Measurements from ENCODE around the gene MCTP2. TPM values are rescaled to one million over a fixed set of nuclear protein-coding genes. Genes with fewer than 3 reads are reported as not detected.

The MCTP2 gene
- total RNA-seq, 5 donors from 2014 or later (not counting 1 experiment from before 2014, with no cell fraction given), result 16.0 to 31.3 (median 22.4) TPM

DNA sequence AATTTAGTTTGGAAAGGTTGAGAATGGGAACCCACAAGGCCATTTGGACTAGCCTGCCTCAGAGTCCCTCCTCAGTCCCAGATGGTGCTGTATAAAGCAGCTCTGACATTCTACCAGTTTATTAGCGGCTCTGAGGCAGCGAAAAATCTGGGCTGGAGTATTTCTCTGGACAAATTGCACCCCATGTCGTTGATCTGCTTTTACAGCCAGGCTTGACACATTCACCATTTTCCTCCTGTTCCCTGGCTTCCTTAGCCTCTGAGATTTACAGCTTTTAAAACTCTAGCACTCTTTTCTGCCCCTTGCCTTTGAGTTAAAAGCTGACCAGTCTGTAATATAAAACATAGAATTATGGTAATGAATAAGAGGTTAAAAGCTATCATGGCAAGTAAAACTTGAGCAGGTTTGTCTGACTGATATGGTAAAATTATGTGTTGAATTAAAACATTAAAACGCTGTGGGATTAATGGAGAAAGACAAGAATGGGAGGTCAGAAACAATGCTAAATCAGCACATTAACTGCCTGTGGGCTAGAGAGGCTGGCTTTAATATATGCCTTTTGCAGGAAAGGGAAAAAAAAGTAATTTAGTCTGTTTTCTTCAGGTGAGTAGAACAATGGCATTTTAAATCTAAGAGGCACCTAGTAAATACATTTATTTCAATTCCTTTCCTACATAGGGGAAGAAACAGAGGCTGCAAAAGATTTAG, 131.2 kb downstream of the MCTP2 start:
- Mint-ChIP-seq H3K27ac (no peak overlapping the region), H3K27me3 (no peaks in the 10 kb centered on the region), H3K4me3 (no peak overlapping the region), H3K36me3 (peaks cover 39% of the 10 kb centered on the region), H3K9me3 (no peaks in the 10 kb centered on the region), H3K4me1 (no peaks in the 10 kb centered on the region)
- ChIA-PET POLR2A (interaction anchor here in 1 of 2 donors (0.5 kb wide), 1 partner anchor 68 kb away, joined by 8 read pairs; no protein-coding TSS in a partner anchor), CTCF (interaction anchor here in 1 of 2 donors (1.2 kb wide), 1 partner anchor 39 kb away, joined by 3 read pairs; no protein-coding TSS in a partner anchor)
- Histone ChIP-seq H3K27ac (ENCODE audit: low read length) (no peak overlapping the region), H3K27me3 (replicated peaks in 1 of 2; ENCODE audit: control insufficient read depth in 2 of 2, extremely low read depth in 1 of 2, insufficient read depth in 2 of 2, low read length in 1 of 2) (no peaks in the 10 kb centered on the region), H3K9me3 (no peaks in the 10 kb centered on the region), H3K4me3 (ENCODE audit: control insufficient read depth in 1 of 2, extremely low read depth in 1 of 2, low read length in 1 of 2) (no peak overlapping the region), H3K36me3 (ENCODE audit: control insufficient read depth in 2 of 2, extremely low read depth in 1 of 2, insufficient read depth in 1 of 2, low read length in 1 of 2) (peaks cover 0 to 5% of the 10 kb centered on the region in 2 donors), H3K4me1 (ENCODE audit: control insufficient read depth in 1 of 2, extremely low read depth in 1 of 2, insufficient read depth in 2 of 2, low read length in 2 of 2) (no peaks in the 10 kb centered on the region)
- no peak for DNase-seq
- 96% methylated on average over 3 of the region's 4 CpGs for WGBS (ENCODE audit: insufficient coverage)
- ATAC-seq (replicated peaks in 1 of 4), result no peak

GRCh38 chr15:94363382-94363781, 132.0 kb downstream of the MCTP2 start:
- H3K4me1 ChIP-seq (ENCODE audit: control insufficient read depth in 1 of 2, extremely low read depth in 1 of 2, insufficient read depth in 2 of 2, low read length in 2 of 2), result no peaks in the 10 kb centered on the region
- peaks cover 0 to 12% of the 10 kb centered on the region in 2 donors for H3K36me3 ChIP-seq (ENCODE audit: control insufficient read depth in 2 of 2, extremely low read depth in 1 of 2, insufficient read depth in 1 of 2, low read length in 1 of 2)
- POLR2A ChIA-PET, result no interaction called here
- no peak overlapping the region for H3K4me3 Mint-ChIP-seq
- H3K36me3 Mint-ChIP-seq, result peaks cover 41% of the 10 kb centered on the region
- H3K4me1 Mint-ChIP-seq, result no peaks in the 10 kb centered on the region
- CTCF ChIA-PET, result no interaction called here
- whole genome bisulfite sequencing (ENCODE audit: insufficient coverage), result 96% methylated on average over 3 of the region's 4 CpGs
- no peaks in the 10 kb centered on the region for H3K9me3 Mint-ChIP-seq
- no peaks in the 10 kb centered on the region for H3K9me3 ChIP-seq
- no peak overlapping the region for H3K27ac Mint-ChIP-seq
- DNase-seq (no peak), ATAC-seq (replicated peaks in 1 of 4) (no peak)
- no peaks in the 10 kb centered on the region for H3K27me3 ChIP-seq (replicated peaks in 1 of 2; ENCODE audit: control insufficient read depth in 2 of 2, extremely low read depth in 1 of 2, insufficient read depth in 2 of 2, low read length in 1 of 2)
- H3K27ac ChIP-seq (ENCODE audit: low read length), result no peak overlapping the region
- H3K4me3 ChIP-seq (ENCODE audit: control insufficient read depth in 1 of 2, extremely low read depth in 1 of 2, low read length in 1 of 2), result no peak overlapping the region
- no peaks in the 10 kb centered on the region for H3K27me3 Mint-ChIP-seq

- H3K27ac Mint-ChIP-seq, result no peak overlapping the region
- WGBS (ENCODE audit: insufficient coverage), result 79% methylated on average over 4 of the region's 4 CpGs
Observed at GRCh38 chr15:94366781-94367180, 135.4 kb downstream of the MCTP2 start.

GRCh38 chr15:94367726-94368535, 136.6 kb downstream of the MCTP2 start:
- no peak for ATAC-seq (replicated peaks in 1 of 4)
- ChIA-PET CTCF (no interaction called here), POLR2A (no interaction called here)

More at GRCh38 chr15:94366781-94367180, 135.4 kb downstream of the MCTP2 start:
- Histone ChIP-seq H3K4me3 (ENCODE audit: control insufficient read depth in 1 of 2, extremely low read depth in 1 of 2, low read length in 1 of 2) (no peak overlapping the region), H3K4me1 (ENCODE audit: control insufficient read depth in 1 of 2, extremely low read depth in 1 of 2, insufficient read depth in 2 of 2, low read length in 2 of 2) (no peaks in the 10 kb centered on the region), H3K27me3 (replicated peaks in 1 of 2; ENCODE audit: control insufficient read depth in 2 of 2, extremely low read depth in 1 of 2, insufficient read depth in 2 of 2, low read length in 1 of 2) (no peaks in the 10 kb centered on the region), H3K36me3 (ENCODE audit: control insufficient read depth in 2 of 2, extremely low read depth in 1 of 2, insufficient read depth in 1 of 2, low read length in 1 of 2) (peaks cover 0 to 16% of the 10 kb centered on the region in 2 donors), H3K27ac (ENCODE audit: low read length) (no peak overlapping the region), H3K9me3 (no peaks in the 10 kb centered on the region)
- Mint-ChIP-seq H3K4me1 (no peaks in the 10 kb centered on the region), H3K36me3 (peaks cover 53% of the 10 kb centered on the region), H3K4me3 (no peak overlapping the region), H3K27me3 (no peaks in the 10 kb centered on the region), H3K9me3 (no peaks in the 10 kb centered on the region)
- ATAC-seq (replicated peaks in 1 of 4), result no peak
- ChIA-PET CTCF (no interaction called here), POLR2A (no interaction called here)
- DNase-seq, result no peak

DNA sequence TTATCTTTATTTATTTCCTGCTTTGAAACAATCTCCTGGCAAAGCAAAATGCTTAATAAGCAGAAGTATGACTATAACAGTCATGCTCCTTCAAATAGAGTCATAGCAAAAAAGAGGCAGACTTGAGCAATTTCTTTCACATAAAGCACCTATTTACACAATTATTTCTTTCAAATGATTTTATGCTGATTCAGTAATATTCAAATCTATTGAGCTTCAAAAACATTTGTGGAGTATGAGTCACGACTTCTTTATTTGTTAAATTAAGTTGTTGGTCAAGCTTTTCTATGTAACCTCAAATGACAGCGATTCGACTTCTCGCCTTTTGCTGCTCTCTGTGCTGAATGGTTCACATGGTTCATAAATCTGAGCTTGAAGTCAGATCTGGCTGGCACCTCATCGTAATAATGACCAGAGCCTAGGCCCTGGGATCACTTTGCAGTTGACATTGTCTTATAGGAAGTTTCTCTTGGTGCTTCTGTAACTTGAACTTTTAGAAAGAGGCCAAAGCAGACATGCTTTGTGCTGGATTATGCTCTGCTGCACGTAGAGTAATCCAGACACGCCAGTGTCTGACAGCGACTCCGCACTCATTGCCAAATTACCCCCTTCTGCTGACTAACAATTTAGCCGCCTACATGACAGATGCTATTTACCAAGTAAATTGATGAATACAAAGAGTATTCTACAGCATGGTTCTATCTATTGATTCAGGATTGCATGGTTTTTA, 139.0 kb downstream of the MCTP2 start:
- Histone ChIP-seq H3K27ac (ENCODE audit: low read length) (no peak overlapping the region), H3K36me3 (ENCODE audit: control insufficient read depth in 2 of 2, extremely low read depth in 1 of 2, insufficient read depth in 1 of 2, low read length in 1 of 2) (peaks cover 0 to 20% of the 10 kb centered on the region in 2 donors), H3K4me3 (ENCODE audit: control insufficient read depth in 1 of 2, extremely low read depth in 1 of 2, low read length in 1 of 2) (no peak overlapping the region), H3K27me3 (replicated peaks in 1 of 2; ENCODE audit: control insufficient read depth in 2 of 2, extremely low read depth in 1 of 2, insufficient read depth in 2 of 2, low read length in 1 of 2) (no peaks in the 10 kb centered on the region), H3K4me1 (ENCODE audit: control insufficient read depth in 1 of 2, extremely low read depth in 1 of 2, insufficient read depth in 2 of 2, low read length in 2 of 2) (no peaks in the 10 kb centered on the region), H3K9me3 (no peaks in the 10 kb centered on the region)
- ChIA-PET POLR2A (no interaction called here), CTCF (no interaction called here)
- ATAC-seq (replicated peaks in 1 of 4), result no peak
- no peaks in the 10 kb centered on the region for H3K27me3 Mint-ChIP-seq
- no peak for DNase-seq
- peaks cover 59% of the 10 kb centered on the region for H3K36me3 Mint-ChIP-seq
- H3K27ac Mint-ChIP-seq, result no peak overlapping the region
- H3K9me3 Mint-ChIP-seq, result no peaks in the 10 kb centered on the region
- H3K4me3 Mint-ChIP-seq, result no peak overlapping the region
- H3K4me1 Mint-ChIP-seq, result no peaks in the 10 kb centered on the region
- WGBS (ENCODE audit: insufficient coverage), result 96% methylated on average over 4 of the region's 10 CpGs

More at GRCh38 chr15:94367726-94368535, 136.6 kb downstream of the MCTP2 start:
- Mint-ChIP-seq H3K9me3 (no peaks in the 10 kb centered on the region), H3K27ac (no peak overlapping the region), H3K4me3 (no peak overlapping the region), H3K36me3 (peaks cover 57% of the 10 kb centered on the region), H3K27me3 (no peaks in the 10 kb centered on the region), H3K4me1 (no peaks in the 10 kb centered on the region)
- Histone ChIP-seq H3K4me3 (ENCODE audit: control insufficient read depth in 1 of 2, extremely low read depth in 1 of 2, low read length in 1 of 2) (no peak overlapping the region), H3K27ac (ENCODE audit: low read length) (no peak overlapping the region), H3K36me3 (ENCODE audit: control insufficient read depth in 2 of 2, extremely low read depth in 1 of 2, insufficient read depth in 1 of 2, low read length in 1 of 2) (peaks cover 0 to 20% of the 10 kb centered on the region in 2 donors), H3K9me3 (no peaks in the 10 kb centered on the region), H3K27me3 (replicated peaks in 1 of 2; ENCODE audit: control insufficient read depth in 2 of 2, extremely low read depth in 1 of 2, insufficient read depth in 2 of 2, low read length in 1 of 2) (no peaks in the 10 kb centered on the region), H3K4me1 (ENCODE audit: control insufficient read depth in 1 of 2, extremely low read depth in 1 of 2, insufficient read depth in 2 of 2, low read length in 2 of 2) (no peaks in the 10 kb centered on the region)
- WGBS (ENCODE audit: insufficient coverage), result 86% methylated on average over 1 of the region's 6 CpGs
- no peak for DNase-seq

- Histone ChIP-seq H3K9me3 (no peaks in the 10 kb centered on the region), H3K4me3 (ENCODE audit: control insufficient read depth in 1 of 2, extremely low read depth in 1 of 2, low read length in 1 of 2) (no peak overlapping the region), H3K27me3 (replicated peaks in 1 of 2; ENCODE audit: control insufficient read depth in 2 of 2, extremely low read depth in 1 of 2, insufficient read depth in 2 of 2, low read length in 1 of 2) (no peaks in the 10 kb centered on the region), H3K27ac (ENCODE audit: low read length) (no peak overlapping the region), H3K36me3 (ENCODE audit: control insufficient read depth in 2 of 2, extremely low read depth in 1 of 2, insufficient read depth in 1 of 2, low read length in 1 of 2) (peaks cover 0 to 20% of the 10 kb centered on the region in 2 donors), H3K4me1 (ENCODE audit: control insufficient read depth in 1 of 2, extremely low read depth in 1 of 2, insufficient read depth in 2 of 2, low read length in 2 of 2) (no peaks in the 10 kb centered on the region)
- H3K36me3 Mint-ChIP-seq, result peaks cover 64% of the 10 kb centered on the region
- H3K4me1 Mint-ChIP-seq, result no peaks in the 10 kb centered on the region
- H3K4me3 Mint-ChIP-seq, result no peak overlapping the region
- no CpG with 5 or more reads among the region's 2 CpGs for WGBS (ENCODE audit: insufficient coverage)
- DNase-seq (no peak), ATAC-seq (replicated peaks in 1 of 4) (no peak)
- no peaks in the 10 kb centered on the region for H3K9me3 Mint-ChIP-seq
- CTCF ChIA-PET, result no interaction called here
- POLR2A ChIA-PET, result no interaction called here
- no peak overlapping the region for H3K27ac Mint-ChIP-seq
- no peaks in the 10 kb centered on the region for H3K27me3 Mint-ChIP-seq
Observed at GRCh38 chr15:94370936-94371285, 139.6 kb downstream of the MCTP2 start.
